Activated naive CD4-positive, alpha-beta T cell (primary cell): ENCODE data around the gene IL23A.
"Not testable (repeated sequence)": the region's sequence is repeated elsewhere in the genome, so short reads cannot be mapped to it uniquely, and the experiment has no call there.

ENCODE experiments used
- DNase-seq, 4 experiments: peaks; one replicate each; lab custom pipeline; 2025; lab: John Stamatoyannopoulos, UW

Gene IL23A

GRCh38 chr12:56338308-56339157, at the start of gene IL23A:
Gene IL23A (plus strand): TSS chr12:56338884. CDS start chr12:56339045, 161 bp downstream.
- DNase-seq = peak; percentile 38 to 68 (median 56)

DNA sequence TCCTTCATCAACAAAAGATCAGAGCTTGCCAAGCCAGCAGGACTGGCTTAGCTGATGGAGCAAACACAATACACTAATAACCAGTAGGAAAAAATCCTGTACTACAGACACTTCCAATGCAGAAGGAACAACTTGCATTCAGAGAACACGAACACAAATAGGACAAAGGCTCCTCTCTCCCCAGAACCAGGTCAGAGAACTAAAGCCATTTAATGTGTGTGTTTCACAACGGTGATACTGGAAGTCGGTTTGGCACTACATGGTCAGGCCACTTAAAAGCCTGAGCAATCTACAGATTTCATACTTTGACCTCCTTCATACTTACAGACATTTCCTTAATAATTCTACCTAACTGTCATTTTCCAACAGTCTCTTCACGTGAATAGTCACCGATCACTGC, 44.9 kb upstream of the IL23A start:
- DNase-seq = no peak

- no peak for DNase-seq
These were observed 42.4 kb upstream of the IL23A start for GRCh38 chr12:56296295-56296694.

GRCh38 chr12:56297400-56297799, 41.3 kb upstream of the IL23A start:
- DNase-seq = no peak

DNA sequence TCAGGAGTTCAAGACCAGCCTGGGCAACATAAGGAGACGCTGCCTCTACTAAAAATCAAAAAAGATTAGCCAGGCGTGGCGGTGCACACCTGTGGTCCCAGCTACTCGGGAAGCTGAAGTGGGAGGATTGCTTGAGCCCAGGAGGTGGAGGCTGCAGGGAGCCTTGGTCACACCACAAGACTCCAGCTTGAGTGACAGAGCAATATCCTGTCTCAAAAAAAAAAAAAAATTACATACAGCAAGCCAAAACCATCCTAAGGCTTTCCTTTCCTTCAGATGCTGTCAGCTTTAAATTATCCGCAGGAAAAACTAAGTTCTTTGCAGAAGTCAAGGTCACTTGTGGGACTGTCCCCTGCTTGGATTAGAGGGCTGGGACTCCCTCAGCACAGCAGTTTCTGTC, 39.9 kb upstream of the IL23A start:
- no peak for DNase-seq

DNA sequence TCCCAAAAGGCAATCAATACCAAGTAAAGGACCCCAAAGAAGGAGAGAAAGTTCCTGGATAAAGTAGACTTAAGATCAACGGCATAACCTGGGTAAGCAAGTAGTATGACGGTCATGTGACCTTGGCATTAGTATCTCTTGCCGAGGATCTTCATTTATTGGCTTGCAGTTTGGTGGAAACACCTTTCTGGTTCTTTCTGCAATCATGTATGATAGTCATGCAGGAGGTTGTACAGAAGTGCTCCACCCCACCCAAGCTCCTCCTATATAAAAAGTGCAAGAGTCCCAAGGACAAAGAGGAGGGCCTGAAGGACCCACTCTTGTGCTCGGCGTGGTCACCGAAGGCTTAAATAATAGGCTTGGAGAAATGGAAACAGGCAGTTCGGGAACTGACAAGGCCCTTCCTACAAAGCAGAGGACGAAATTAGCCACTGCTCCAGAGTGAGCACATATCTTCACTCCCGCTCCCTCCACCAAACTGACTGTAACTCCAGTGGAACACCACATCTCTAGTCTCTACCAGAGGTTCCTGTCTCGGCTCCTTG, 39.3 kb upstream of the IL23A start:
- no peak for DNase-seq

GRCh38 chr12:56299853-56300643, 38.6 kb upstream of the IL23A start, which contains the start of gene CS:
Gene CS (minus strand): TSS chr12:56300330. CDS start chr12:56300201, 129 bp downstream.
- peak; percentile 87 to 98 (median 96) for DNase-seq

- DNase-seq = no peak
These were observed 37.8 kb upstream of the IL23A start for GRCh38 chr12:56300644-56301464.

GRCh38 chr12:56304276-56304675, 34.4 kb upstream of the IL23A start:
- no peak for DNase-seq

GRCh38 chr12:56304872-56305590, 33.7 kb upstream of the IL23A start:
- no peak for DNase-seq

DNA sequence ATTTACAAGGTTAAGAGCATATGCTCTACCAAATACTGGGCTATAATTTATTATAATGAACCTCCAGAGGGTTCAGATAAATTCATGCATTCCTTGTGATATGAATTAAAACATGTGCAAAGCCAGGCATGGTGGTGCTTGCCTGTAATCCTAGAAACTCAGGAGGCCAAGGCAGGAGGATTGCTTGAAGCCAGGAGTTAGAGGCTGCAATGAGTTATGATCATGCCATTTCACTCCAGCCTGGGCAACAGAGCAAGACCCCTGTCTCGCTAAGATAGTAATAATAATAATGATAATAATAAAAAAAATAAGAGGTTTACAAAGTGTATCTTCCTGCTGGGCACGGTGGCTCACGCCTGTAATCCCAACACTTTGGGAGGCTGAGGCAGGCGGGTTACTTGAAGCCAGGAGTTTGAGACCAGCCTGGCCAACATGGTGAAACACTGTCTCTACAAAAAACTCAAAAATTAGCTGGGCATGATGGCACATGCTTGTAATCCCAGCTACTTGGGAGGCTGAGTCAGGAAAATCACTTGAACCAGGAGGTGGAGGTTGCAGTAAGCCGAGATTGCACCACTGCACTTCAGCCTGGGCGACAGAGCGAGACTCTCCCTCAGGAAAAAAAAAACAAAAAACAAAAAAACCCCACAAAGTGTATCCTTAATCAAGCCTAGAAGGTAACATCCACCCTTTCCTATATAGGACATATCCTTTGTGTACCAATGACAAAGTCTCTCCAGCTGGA, 31.3 kb upstream of the IL23A start:
- DNase-seq = no peak

- DNase-seq = no peak
These were observed 30.0 kb upstream of the IL23A start for GRCh38 chr12:56308714-56309113.

- no peak for DNase-seq
These were observed 27.7 kb upstream of the IL23A start for GRCh38 chr12:56311003-56311402.

GRCh38 chr12:56315249-56315621, 23.4 kb upstream of the IL23A start:
- DNase-seq = no peak

DNA sequence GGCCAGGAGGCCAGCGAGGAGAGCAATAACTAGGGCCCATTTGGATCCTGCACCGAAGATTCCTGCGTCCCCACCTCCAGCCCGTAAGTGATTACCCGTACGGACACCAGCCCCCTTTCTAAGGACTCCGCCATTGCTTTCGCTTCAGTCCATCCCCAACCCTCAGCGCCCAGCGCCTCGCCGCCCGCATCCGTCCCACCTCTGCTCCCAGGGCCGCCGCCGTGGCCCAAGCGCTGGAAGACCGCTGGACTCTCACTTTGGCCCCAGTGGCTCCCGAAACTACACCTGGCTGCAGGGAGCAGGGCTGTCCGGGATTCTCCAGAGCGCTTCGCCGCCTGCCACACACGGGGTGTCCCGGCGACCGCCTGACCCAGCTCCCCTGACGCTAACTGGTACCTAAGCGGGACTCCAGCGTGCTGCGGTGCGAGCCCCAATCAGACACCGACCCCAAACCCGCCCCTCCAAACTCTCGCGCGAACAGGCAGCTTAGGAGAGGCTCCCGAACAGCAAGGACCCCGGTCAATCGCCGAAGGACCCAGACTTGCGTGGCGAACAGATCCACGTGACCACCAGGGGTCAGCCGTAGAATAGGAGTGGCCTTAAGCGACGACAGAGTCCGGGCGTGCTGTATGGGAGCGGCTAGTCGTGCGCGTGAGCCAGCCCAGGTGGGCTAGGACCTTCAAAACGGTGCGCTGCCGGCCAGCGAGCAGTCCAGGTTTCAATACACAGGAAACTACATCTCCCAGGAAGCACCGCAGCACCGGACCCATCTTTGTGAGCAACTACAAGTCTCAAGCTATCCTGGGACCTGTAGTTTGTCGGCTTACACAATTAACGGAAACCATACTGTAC, 22.8 kb upstream of the IL23A start, which contains the start of gene CNPY2:
TSS of gene CNPY2 (minus strand) at position 367 of the 852 bp plus-strand sequence. CDS start 771 bp downstream, outside the sequence.
- peak; percentile 68 to 86 (median 83) for DNase-seq

- DNase-seq = no peak
These were observed 21.0 kb upstream of the IL23A start for GRCh38 chr12:56317675-56318074.

GRCh38 chr12:56321027-56321426, 17.7 kb upstream of the IL23A start:
- DNase-seq = no peak

DNA sequence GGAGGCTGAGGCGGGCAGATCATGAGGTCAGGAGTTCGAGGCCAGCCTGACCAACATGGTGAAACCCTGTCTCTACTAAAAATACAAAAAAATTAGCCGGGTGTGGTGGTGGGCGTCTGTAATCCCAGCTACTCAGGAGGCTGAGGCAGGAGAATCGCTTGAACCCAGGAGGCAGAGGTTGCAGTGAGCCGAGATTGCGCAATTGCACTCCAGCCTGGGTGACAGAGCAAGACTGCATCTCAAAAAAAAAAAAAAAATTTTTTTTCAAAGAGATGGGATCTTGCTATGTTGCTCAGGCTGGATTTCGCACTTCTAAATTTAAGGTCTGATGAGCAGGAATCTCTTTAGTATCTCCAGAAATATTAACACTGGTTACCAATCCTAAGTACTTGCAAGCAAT, 17.1 kb upstream of the IL23A start:
- DNase-seq = not testable (repeated sequence)

GRCh38 chr12:56324206-56324605, 14.5 kb upstream of the IL23A start:
- DNase-seq = no peak
